ENCODE measurements around the gene CLCA1.

Gene CLCA1

GRCh38 chr1:86537928-86538695 lies 69.4 kb downstream of the CLCA1 start:
- FAIRE-seq (no peak), DNase-seq (ENCODE audit: insufficient read length) (no peak)
- TF ChIP-seq POLR2AphosphoS5 (IDR thresholded peaks at IDR 0.05; ENCODE audit: low read depth, low read length), result no peak
- TF ChIP-seq TAF1 (IDR thresholded peaks at IDR 0.05; ENCODE audit: borderline replicate concordance, low read depth, low read length), result no peak
- no peak for TF ChIP-seq POLR2A (IDR thresholded peaks at IDR 0.05; ENCODE audit: low read depth, low read length)

DNA sequence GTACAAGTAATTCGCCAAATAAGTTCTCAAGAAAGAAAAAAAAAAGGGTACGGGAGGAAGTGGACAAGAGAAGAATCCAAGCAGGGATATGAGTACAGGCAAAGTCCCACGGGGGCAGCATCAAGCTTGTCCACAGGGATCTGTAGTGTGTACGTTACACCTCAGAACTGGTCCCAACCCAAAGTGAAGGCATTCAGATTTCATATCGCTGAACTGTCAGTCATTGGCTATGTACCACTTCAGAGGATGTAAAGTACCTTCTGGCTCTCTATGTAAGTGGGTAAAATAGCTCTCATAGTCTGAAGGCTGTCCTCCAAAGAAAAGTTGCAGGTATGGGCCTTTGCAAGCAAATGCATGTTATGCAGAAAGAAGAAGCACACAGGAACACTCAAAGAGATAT lies 70.0 kb downstream of the CLCA1 start:
- no peak for DNase-seq (ENCODE audit: insufficient read length)
- no peak for FAIRE-seq
- no peak for TF ChIP-seq TAF1 (IDR thresholded peaks at IDR 0.05; ENCODE audit: borderline replicate concordance, low read depth, low read length)
- no peak for TF ChIP-seq POLR2A (IDR thresholded peaks at IDR 0.05; ENCODE audit: low read depth, low read length)
- TF ChIP-seq POLR2AphosphoS5 (IDR thresholded peaks at IDR 0.05; ENCODE audit: low read depth, low read length), result no peak

GRCh38 chr1:86541859-86542258 lies 73.1 kb downstream of the CLCA1 start:
- no peak for FAIRE-seq
- no peak for DNase-seq (ENCODE audit: insufficient read length)
- TF ChIP-seq POLR2AphosphoS5 (IDR thresholded peaks at IDR 0.05; ENCODE audit: low read depth, low read length), result no peak
- TF ChIP-seq TAF1 (IDR thresholded peaks at IDR 0.05; ENCODE audit: borderline replicate concordance, low read depth, low read length), result no peak
- TF ChIP-seq POLR2A (IDR thresholded peaks at IDR 0.05; ENCODE audit: low read depth, low read length), result no peak

GRCh38 chr1:86542631-86543030 lies 73.9 kb downstream of the CLCA1 start:
- FAIRE-seq, result no peak
- TF ChIP-seq TAF1 (IDR thresholded peaks at IDR 0.05; ENCODE audit: borderline replicate concordance, low read depth, low read length) (no peak), POLR2A (IDR thresholded peaks at IDR 0.05; ENCODE audit: low read depth, low read length) (no peak), POLR2AphosphoS5 (IDR thresholded peaks at IDR 0.05; ENCODE audit: low read depth, low read length) (no peak)
- DNase-seq (ENCODE audit: insufficient read length), result no peak

DNA sequence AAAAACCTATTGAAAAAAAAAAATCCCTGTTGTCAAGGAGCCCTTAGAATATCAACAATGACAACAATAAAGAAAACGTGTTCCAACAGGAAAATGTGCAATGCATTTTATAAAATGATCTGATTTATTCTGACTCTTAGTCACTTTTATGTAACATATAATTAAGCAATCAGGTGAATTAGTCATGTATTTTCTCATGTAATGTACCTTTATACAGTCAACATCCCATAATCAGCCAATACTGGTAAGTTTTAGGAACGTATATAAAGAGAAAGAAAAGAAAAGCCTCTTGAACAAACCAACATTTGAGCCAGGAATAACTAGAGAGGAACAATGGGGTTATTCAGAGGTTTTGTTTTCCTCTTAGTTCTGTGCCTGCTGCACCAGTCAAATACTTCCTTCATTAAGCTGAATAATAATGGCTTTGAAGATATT lies 78.1 kb downstream of the CLCA1 start, which contains the start of gene CLCA4:
CLCA4 (plus strand) TSS at position 292 of the 435 bp plus-strand sequence; CDS start at position 334, 42 bp downstream.
- no peak for DNase-seq (ENCODE audit: insufficient read length)

DNA sequence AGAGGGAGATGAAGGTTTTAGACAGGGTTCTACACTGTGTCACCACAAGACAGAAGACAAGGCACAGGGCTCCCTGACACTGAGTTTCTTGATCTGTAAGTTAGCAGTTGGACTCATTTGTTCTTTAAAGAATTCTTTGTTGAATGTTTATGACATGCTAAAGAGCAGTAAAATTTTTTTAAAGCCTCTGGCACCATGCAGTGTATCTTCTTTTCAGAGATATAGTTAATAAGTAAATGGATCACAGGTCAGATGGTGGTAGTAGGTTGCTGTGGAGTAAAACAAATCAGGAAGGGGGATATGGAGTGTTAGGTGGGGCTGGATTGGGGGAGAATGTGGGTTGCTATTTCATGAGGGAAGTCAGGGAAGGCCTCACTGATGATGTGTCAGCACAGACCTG lies 80.1 kb downstream of the CLCA1 start:
- no peak for DNase-seq (ENCODE audit: insufficient read length)
- FAIRE-seq, result no peak
- no peak for TF ChIP-seq POLR2A (IDR thresholded peaks at IDR 0.05; ENCODE audit: low read depth, low read length)
- no peak for TF ChIP-seq TAF1 (IDR thresholded peaks at IDR 0.05; ENCODE audit: borderline replicate concordance, low read depth, low read length)
- TF ChIP-seq POLR2AphosphoS5 (IDR thresholded peaks at IDR 0.05; ENCODE audit: low read depth, low read length), result no peak

More for the DNA sequence above, 78.1 kb downstream of the CLCA1 start, which contains the start of gene CLCA4:
- FAIRE-seq, result no peak
- TF ChIP-seq POLR2AphosphoS5 (IDR thresholded peaks at IDR 0.05; ENCODE audit: low read depth, low read length) (no peak), TAF1 (IDR thresholded peaks at IDR 0.05; ENCODE audit: borderline replicate concordance, low read depth, low read length) (no peak), POLR2A (IDR thresholded peaks at IDR 0.05; ENCODE audit: low read depth, low read length) (no peak)

Data from GM12892 (cell line).